Caco-2 (cell line): ENCODE data around the gene DOLPP1. TPM values are rescaled to one million over a fixed set of nuclear protein-coding genes. Genes with fewer than 3 reads are reported as not detected.

ENCODE experiments used
- BruUV-seq: library from RNA; stranded (reverse); fragments of 400-500 nt; replicated peaks from 2 replicates; lab custom pipeline; 2021; lab: Mats Ljungman, UMichigan
- CTCF ChIA-PET: fragments of 300-600 bp; sonication (Branson Sonifier 250); formaldehyde crosslinking; loops from one replicate; lab custom pipeline; 2022; ENCODE audit warnings: antibody characterized with exemption; lab: Charles Lee
- POLR2A ChIA-PET: fragments of 300-600 bp; sonication (Branson Sonifier 250); formaldehyde crosslinking; loops from one replicate; lab custom pipeline; 2022; ENCODE audit warnings: antibody characterized with exemption; lab: Charles Lee
- DNase-seq, 2 experiments: peaks; one replicate each; pipeline versions ENCODE4 v3.0.0 to v3.0.0-alpha.2; 2020 to 2022
- H3K27me3 ChIP-seq: replicated peaks from 2 replicates; pipeline ENCODE4 v1.6.0; 2011; ENCODE audit warnings: low read length; ENCODE audit not compliant: control insufficient read depth, insufficient read depth
- H3K36me3 ChIP-seq: 2 replicates; pipeline ENCODE4 v1.5.1; 2011; ENCODE audit warnings: low read length; ENCODE audit not compliant: control insufficient read depth, insufficient read depth
- H3K4me1 ChIP-seq: fragments of 250-450 bp; sonication (Bioruptor Pico); 2 replicates; pipeline ENCODE4 v1.5.1; 2020; ENCODE audit warnings: mild to moderate bottlenecking
- H3K4me3 ChIP-seq: 2 replicates; pipeline ENCODE4 v1.5.1; 2011; ENCODE audit warnings: low read depth, mild to moderate bottlenecking, control low read depth, low read length
- H3K9me3 ChIP-seq: fragments of 250-450 bp; sonication (Bioruptor Pico); 2 replicates; pipeline ENCODE4 v1.5.1; 2020; ENCODE audit warnings: mild to moderate bottlenecking, moderate library complexity
- H3K27ac Mint-ChIP-seq: one replicate; pipeline ENCODE4 v1.8.0; 2022; ENCODE audit warnings: mixed read lengths; ENCODE audit not compliant: unreplicated experiment
- H3K27me3 Mint-ChIP-seq: one replicate; pipeline ENCODE4 v1.8.0; 2022; ENCODE audit warnings: mixed read lengths; ENCODE audit not compliant: insufficient read depth, unreplicated experiment
- H3K36me3 Mint-ChIP-seq: one replicate; pipeline ENCODE4 v1.8.0; 2022; ENCODE audit warnings: mild to moderate bottlenecking, mixed read lengths; ENCODE audit not compliant: insufficient read depth, unreplicated experiment
- H3K4me1 Mint-ChIP-seq: one replicate; pipeline ENCODE4 v1.8.0; 2022; ENCODE audit warnings: low read depth, mixed read lengths; ENCODE audit not compliant: unreplicated experiment
- H3K4me3 Mint-ChIP-seq: one replicate; pipeline ENCODE4 v1.8.0; 2022; ENCODE audit warnings: mild to moderate bottlenecking, moderate library complexity, mixed read lengths; ENCODE audit not compliant: unreplicated experiment
- H3K9me3 Mint-ChIP-seq: one replicate; pipeline ENCODE4 v1.8.0; 2022; ENCODE audit warnings: mixed read lengths; ENCODE audit not compliant: unreplicated experiment
- CTCF ChIP-seq, 2 experiments: fragments of 200-600 bp in 1 of 2; IDR thresholded peaks; 1 replicate in 1 of 2; 2 replicates in 1 of 2; pipeline versions ENCODE4 v1.5.1 to v1.8.0; 2011 to 2022; ENCODE audit warnings: antibody characterized with exemption in 1 of 2, control low read depth in 1 of 2, inconsistent platforms in 1 of 2, low read depth in 1 of 2, low read length in 1 of 2, mild to moderate bottlenecking in 1 of 2, moderate library complexity in 1 of 2; ENCODE audit not compliant: insufficient read depth in 1 of 2, severe bottlenecking in 1 of 2, unreplicated experiment in 1 of 2
- intact Hi-C: fragments of 100-400 bp; cut with micrococcal nuclease; formaldehyde crosslinking; loops from one replicate; pipeline ENCODE4 v1.10.0; 2022; ENCODE audit not compliant: unreplicated experiment
- total RNA-seq: library from RNA; stranded (reverse); gene quantifications from 2 replicates; pipeline ENCODE4 v1.2.3, GENCODE V29; 2022

Gene DOLPP1
- total RNA-seq, 1 experiment from 2014 or later: 45.1 TPM

GRCh38 chr9:129064499-129064908, 16.4 kb upstream of the DOLPP1 start:
- Mint-ChIP-seq H3K27me3 (no peaks in the 10 kb centered on the region), H3K36me3 (peaks cover 44% of the 10 kb centered on the region), H3K9me3 (no peaks in the 10 kb centered on the region), H3K4me1 (no peaks in the 10 kb centered on the region), H3K27ac (no peak overlapping the region), H3K4me3 (no peak overlapping the region)
- no peak for DNase-seq
- POLR2A ChIA-PET: no interaction called here
- Histone ChIP-seq H3K4me3 (no peak overlapping the region), H3K36me3 (peaks cover 3% of the 10 kb centered on the region), H3K9me3 (no peaks in the 10 kb centered on the region), H3K27me3 (no peaks in the 10 kb centered on the region), H3K4me1 (no peaks in the 10 kb centered on the region)
- CTCF ChIA-PET: interaction anchor here (0.6 to 0.7 kb wide), 3 partner anchors 68 to 549 kb away, joined by 3 to 4 read pairs (median 3); no protein-coding TSS in a partner anchor
- BruUV-seq: no TSS peak
- TF ChIP-seq CTCF (IDR thresholded peaks at IDR 0.05; ENCODE audit: insufficient read depth in 1 of 2, low read depth in 1 of 2, low read length in 1 of 2, severe bottlenecking in 1 of 2, unreplicated experiment in 1 of 2): no peak
- intact Hi-C loops: no loop called here

GRCh38 chr9:129068110-129068509, 12.8 kb upstream of the DOLPP1 start:
- intact Hi-C loops: no loop called here
- ChIA-PET POLR2A (no interaction called here), CTCF (interaction anchor here (0.6 kb wide), 1 partner anchor 33 kb away, joined by 4 read pairs; no protein-coding TSS in a partner anchor)
- Histone ChIP-seq H3K4me3 (no peak overlapping the region), H3K36me3 (peaks cover 3% of the 10 kb centered on the region), H3K9me3 (no peaks in the 10 kb centered on the region), H3K27me3 (no peaks in the 10 kb centered on the region), H3K4me1 (no peaks in the 10 kb centered on the region)
- H3K9me3 Mint-ChIP-seq: no peaks in the 10 kb centered on the region
- no peaks in the 10 kb centered on the region for H3K4me1 Mint-ChIP-seq
- H3K27ac Mint-ChIP-seq: no peak overlapping the region
- no peak for DNase-seq
- H3K27me3 Mint-ChIP-seq: no peaks in the 10 kb centered on the region
- no peak for TF ChIP-seq CTCF (IDR thresholded peaks at IDR 0.05; ENCODE audit: insufficient read depth in 1 of 2, low read depth in 1 of 2, low read length in 1 of 2, severe bottlenecking in 1 of 2, unreplicated experiment in 1 of 2)
- H3K36me3 Mint-ChIP-seq: peaks cover 38% of the 10 kb centered on the region
- no peak overlapping the region for H3K4me3 Mint-ChIP-seq
- no TSS peak for BruUV-seq

- no peaks in the 10 kb centered on the region for H3K4me1 ChIP-seq
- no peaks in the 10 kb centered on the region for H3K27me3 ChIP-seq
- DNase-seq: peak in 1 of 2 experiments; percentile 32
- ChIA-PET POLR2A (interaction anchor here (1.1 kb wide), 1 partner anchor 41 kb away, joined by 3 read pairs; the partner anchor contains the start of gene SH3GLB2), CTCF (interaction anchor here (0.6 kb wide), 1 partner anchor 53 kb away, joined by 3 read pairs; no protein-coding TSS in a partner anchor)
- H3K4me3 ChIP-seq: no peak overlapping the region
- H3K36me3 ChIP-seq: peaks cover 3% of the 10 kb centered on the region
- TF ChIP-seq CTCF (IDR thresholded peaks at IDR 0.05; ENCODE audit: insufficient read depth in 1 of 2, low read depth in 1 of 2, low read length in 1 of 2, severe bottlenecking in 1 of 2, unreplicated experiment in 1 of 2): no peak
- no peaks in the 10 kb centered on the region for H3K4me1 Mint-ChIP-seq
- H3K9me3 ChIP-seq: no peaks in the 10 kb centered on the region
- H3K27me3 Mint-ChIP-seq: no peaks in the 10 kb centered on the region
- intact Hi-C loops: no loop called here
- peaks cover 31% of the 10 kb centered on the region for H3K36me3 Mint-ChIP-seq
- H3K27ac Mint-ChIP-seq: no peak overlapping the region
- no peak overlapping the region for H3K4me3 Mint-ChIP-seq
- BruUV-seq: no TSS peak
- no peaks in the 10 kb centered on the region for H3K9me3 Mint-ChIP-seq
These were observed 11.7 kb upstream of the DOLPP1 start for GRCh38 chr9:129068990-129069861.
